Nephron progenitor cell (in vitro differentiated cells): ENCODE measurements around the gene RALY.

Experiments used
- DNase-seq: peaks from one replicate; pipeline ENCODE4 v3.0.0; 2021
- H3K27ac Mint-ChIP-seq: 2 replicates; pipeline ENCODE4 v1.8.0; 2021; ENCODE audit warnings: mild to moderate bottlenecking, moderate library complexity, mixed read lengths
- H3K27me3 Mint-ChIP-seq: 2 replicates; pipeline ENCODE4 v1.8.0; 2021; ENCODE audit warnings: mild to moderate bottlenecking, low read depth, mixed read lengths; ENCODE audit not compliant: poor library complexity
- H3K36me3 Mint-ChIP-seq: 2 replicates; pipeline ENCODE4 v1.8.0; 2021; ENCODE audit warnings: low read depth, mixed read lengths
- H3K4me1 Mint-ChIP-seq: 2 replicates; pipeline ENCODE4 v1.8.0; 2021; ENCODE audit warnings: mixed read lengths
- H3K4me3 Mint-ChIP-seq: 2 replicates; pipeline ENCODE4 v1.8.0; 2021; ENCODE audit warnings: mild to moderate bottlenecking, moderate library complexity, mixed read lengths
- H3K9me3 Mint-ChIP-seq: 2 replicates; pipeline ENCODE4 v1.8.0; 2021; ENCODE audit warnings: mild to moderate bottlenecking, moderate library complexity, mixed read lengths
- TF ChIP-seq, protein P1 (sequence below): fragments of 200-600 bp; sonication (generic); IDR thresholded peaks from 2 replicates; pipeline ENCODE4 v1.5.0; 2021; ENCODE audit warnings: antibody characterized with exemption

RALY gene

DNA sequence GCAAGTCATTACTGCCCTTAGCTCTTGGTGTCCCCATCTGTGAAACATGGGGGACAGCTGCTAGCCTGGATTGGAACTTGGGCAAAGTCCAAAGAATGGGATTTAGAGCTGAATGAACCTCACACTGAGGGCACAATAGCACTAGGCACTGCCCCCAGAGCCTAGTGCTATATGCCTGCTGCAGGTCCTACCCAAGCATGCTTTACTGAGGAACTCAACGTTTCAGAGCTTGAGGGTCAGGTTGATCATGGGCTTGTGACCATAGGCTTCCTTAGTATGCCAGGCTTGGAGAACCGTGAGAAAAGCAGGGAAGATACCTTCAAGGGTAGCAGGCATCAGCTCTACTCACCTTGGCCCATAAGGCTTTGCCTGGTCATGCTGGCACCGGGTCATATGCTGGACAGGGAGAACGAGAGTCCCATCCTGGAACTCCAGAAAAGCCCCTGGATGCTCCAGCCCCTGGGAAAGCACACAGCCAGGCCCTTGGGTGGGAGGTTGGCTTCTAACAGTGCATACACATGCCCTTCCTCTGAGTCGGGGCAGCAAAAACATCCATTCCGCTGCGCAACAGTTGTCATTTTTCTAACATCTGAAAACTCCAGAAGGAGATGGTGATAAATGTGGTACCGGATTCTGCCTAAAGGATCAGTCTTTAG is 88.6 kb downstream of the RALY start:
- H3K9me3 Mint-ChIP-seq, result no peaks in the 10 kb centered on the region
- no peak overlapping the region for H3K4me3 Mint-ChIP-seq
- peaks cover 8% of the 10 kb centered on the region for H3K4me1 Mint-ChIP-seq
- H3K27me3 Mint-ChIP-seq, result no peaks in the 10 kb centered on the region
- DNase-seq, result no peak
- TF ChIP-seq, protein P1, sequence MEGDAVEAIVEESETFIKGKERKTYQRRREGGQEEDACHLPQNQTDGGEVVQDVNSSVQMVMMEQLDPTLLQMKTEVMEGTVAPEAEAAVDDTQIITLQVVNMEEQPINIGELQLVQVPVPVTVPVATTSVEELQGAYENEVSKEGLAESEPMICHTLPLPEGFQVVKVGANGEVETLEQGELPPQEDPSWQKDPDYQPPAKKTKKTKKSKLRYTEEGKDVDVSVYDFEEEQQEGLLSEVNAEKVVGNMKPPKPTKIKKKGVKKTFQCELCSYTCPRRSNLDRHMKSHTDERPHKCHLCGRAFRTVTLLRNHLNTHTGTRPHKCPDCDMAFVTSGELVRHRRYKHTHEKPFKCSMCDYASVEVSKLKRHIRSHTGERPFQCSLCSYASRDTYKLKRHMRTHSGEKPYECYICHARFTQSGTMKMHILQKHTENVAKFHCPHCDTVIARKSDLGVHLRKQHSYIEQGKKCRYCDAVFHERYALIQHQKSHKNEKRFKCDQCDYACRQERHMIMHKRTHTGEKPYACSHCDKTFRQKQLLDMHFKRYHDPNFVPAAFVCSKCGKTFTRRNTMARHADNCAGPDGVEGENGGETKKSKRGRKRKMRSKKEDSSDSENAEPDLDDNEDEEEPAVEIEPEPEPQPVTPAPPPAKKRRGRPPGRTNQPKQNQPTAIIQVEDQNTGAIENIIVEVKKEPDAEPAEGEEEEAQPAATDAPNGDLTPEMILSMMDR, result no peak
- H3K27ac Mint-ChIP-seq, result no peak overlapping the region
- peaks cover 41% of the 10 kb centered on the region for H3K36me3 Mint-ChIP-seq

DNA sequence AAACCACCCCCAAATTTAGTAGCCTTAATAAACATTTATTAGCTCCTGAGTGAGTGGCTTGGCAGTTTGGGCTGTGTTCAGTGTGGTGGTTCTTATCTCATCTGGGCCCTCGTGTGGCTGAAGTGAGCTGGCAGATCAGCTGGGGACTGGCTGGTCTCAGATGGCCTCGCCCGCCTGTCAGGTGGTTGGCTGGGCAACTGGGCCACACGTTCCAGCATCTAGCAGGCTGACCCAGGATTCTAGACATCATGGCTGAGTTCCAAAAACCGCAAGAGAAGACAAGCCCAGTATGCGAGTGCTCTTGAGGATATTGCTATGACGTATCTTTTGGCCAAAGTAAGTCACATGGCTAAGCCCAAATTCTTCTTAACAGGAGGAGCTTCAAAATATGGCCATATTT is 89.4 kb downstream of the RALY start:
- TF ChIP-seq, protein P1, result no peak
- H3K27me3 Mint-ChIP-seq, result no peaks in the 10 kb centered on the region
- H3K36me3 Mint-ChIP-seq, result peaks cover 45% of the 10 kb centered on the region
- H3K4me1 Mint-ChIP-seq, result peaks cover 8% of the 10 kb centered on the region
- no peak for DNase-seq
- H3K9me3 Mint-ChIP-seq, result no peaks in the 10 kb centered on the region
- peak overlapping the region; percentile 35 for H3K27ac Mint-ChIP-seq
- H3K4me3 Mint-ChIP-seq, result no peak overlapping the region

DNA sequence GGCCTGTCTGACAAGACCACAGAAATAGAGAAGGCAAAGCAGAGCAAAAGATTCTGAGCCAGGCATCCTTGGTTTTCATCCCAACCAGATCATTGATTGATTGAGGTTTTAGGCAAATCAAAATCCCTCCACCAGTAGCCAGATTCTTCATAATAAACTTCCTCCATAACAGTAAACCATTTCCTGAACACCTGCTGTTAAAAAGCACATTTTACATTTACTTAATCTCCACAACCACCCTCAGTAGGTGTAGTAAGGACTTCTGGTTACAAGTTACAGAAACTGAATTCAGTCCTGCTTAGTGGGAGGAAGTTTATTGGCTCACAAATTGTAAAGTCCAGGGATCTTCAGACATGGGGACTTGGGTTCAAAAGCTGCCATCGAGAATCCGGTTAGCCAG is 90.1 kb downstream of the RALY start:
- Mint-ChIP-seq H3K27me3 (no peaks in the 10 kb centered on the region), H3K4me1 (peaks cover 8% of the 10 kb centered on the region), H3K27ac (peak overlapping the region; percentile 81), H3K9me3 (no peaks in the 10 kb centered on the region), H3K36me3 (peaks cover 48% of the 10 kb centered on the region), H3K4me3 (no peak overlapping the region)
- TF ChIP-seq, protein P1, result no peak
- DNase-seq, result no peak

DNA sequence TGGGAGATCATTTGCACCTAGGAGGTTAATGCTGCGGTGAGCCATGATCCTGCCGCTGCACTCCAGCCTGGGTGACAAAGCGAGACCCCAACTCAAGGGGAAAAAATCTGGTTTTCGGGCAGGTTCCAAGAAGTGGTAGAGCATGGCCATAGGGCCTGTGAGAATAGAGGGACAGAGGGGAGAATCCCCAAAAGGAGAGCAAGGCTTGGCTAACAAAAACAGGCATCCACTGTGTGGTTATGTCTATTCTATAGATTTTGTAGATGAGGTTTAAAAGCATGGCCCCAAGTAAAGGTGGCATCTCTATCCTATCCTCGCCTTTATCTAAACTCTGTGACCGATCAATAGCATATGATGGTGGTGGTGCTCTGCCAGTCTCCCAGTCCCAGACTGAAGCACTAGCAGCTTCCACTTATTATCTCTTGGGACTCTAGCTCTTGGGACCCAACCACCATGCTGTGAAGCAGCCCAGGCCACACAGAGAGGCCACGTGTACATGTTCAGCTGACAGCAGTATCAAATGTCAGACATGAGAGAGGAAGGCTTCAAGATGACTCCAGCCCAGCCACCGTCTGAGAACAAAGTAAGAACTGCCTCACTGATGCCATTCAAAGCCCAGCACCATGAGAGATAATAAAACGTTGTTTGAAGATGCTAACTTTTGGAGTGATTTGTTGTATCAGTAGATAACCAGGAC is 90.7 kb downstream of the RALY start:
- H3K36me3 Mint-ChIP-seq, result peaks cover 53% of the 10 kb centered on the region
- TF ChIP-seq, protein P1, result no peak
- no peaks in the 10 kb centered on the region for H3K9me3 Mint-ChIP-seq
- H3K27ac Mint-ChIP-seq, result peak overlapping the region; percentile 6
- H3K4me1 Mint-ChIP-seq, result peaks cover 8% of the 10 kb centered on the region
- no peak overlapping the region for H3K4me3 Mint-ChIP-seq
- H3K27me3 Mint-ChIP-seq, result no peaks in the 10 kb centered on the region
- DNase-seq, result no peak

DNA sequence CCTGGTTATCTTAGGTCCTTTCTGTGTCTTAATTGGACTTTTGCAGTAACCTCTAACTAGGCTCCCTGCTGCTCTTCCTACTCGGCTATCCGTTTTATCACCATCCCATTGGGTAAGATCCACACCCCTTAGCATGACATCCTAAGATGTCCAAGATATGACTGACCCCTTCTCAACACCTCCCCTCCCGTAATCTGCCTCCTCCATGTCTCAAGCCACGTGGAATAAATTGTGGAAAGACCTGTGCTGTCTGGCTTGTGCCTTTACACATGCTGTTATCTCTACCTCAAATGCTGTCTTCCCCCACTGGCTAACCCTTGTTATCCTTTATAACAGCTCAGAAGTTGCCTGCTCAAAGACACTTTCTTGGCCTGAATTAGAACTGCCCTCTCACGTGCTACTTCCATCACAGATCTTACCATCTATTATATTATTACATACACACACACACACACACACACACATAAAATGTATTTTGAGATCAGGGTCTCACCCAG is 91.9 kb downstream of the RALY start:
- Mint-ChIP-seq H3K9me3 (no peaks in the 10 kb centered on the region), H3K27me3 (no peaks in the 10 kb centered on the region), H3K4me1 (peaks cover 8% of the 10 kb centered on the region), H3K36me3 (peaks cover 63% of the 10 kb centered on the region), H3K4me3 (no peak overlapping the region), H3K27ac (peak overlapping the region; percentile 74)
- no peak for DNase-seq
- TF ChIP-seq, protein P1, result no peak
